DMS79 treated with DMSO at 0.1 percent for 48 hours (cell line): ENCODE data around the gene GPAT3.
"Not testable (repeated sequence)": the region's sequence is repeated elsewhere in the genome, so short reads cannot be mapped to it uniquely, and the experiment has no call there.

Source experiments
- DNase-seq: peaks from one replicate; lab custom pipeline; 2025; lab: John Stamatoyannopoulos, UW

Gene GPAT3

DNA sequence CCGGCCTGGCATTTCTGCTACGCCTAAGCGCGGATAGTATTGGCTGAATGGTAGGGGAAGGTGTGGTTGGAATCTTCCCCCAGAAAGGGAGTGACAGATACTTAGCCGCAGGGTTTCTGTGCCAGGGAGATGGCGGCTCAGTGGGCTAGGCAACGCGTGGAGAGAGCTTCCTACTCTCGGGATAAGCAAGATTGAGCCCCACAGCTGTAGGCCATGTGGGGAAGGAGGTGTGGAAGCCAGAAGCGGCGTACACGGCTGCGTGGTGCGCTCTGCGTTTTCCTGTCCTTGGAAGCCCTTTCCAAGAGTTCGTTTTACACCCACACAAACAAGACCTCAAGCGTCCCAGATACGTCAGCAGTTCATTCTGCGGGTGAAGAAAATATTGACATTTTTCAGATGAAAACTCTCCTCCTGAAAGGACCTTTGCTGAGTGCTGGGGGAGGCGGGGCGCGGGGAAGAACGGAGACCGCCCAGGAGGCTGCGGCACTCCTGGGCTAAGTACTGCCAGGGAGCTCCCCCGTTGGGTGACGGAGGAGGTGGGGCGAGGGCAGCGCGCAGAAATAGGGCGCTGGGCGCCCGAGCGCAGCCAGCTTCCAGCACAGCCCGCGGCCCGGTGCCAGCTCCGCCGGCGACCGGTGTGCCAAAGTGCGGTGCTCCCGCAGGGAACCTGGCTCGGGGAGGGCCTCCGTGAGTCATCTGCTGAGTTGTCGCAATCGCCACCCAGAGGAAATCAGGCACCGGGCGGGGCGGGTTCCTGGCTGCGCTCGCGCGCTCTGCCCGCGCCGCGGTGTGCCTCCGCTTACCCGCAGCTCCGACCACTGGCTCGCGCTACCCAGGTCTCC is at the start of gene GPAT3:
TSS of gene GPAT3 (plus strand) at position 589 of the 842 bp plus-strand sequence. CDS start 515 bp downstream, outside the sequence.
- peak; percentile 29 for DNase-seq

DNA sequence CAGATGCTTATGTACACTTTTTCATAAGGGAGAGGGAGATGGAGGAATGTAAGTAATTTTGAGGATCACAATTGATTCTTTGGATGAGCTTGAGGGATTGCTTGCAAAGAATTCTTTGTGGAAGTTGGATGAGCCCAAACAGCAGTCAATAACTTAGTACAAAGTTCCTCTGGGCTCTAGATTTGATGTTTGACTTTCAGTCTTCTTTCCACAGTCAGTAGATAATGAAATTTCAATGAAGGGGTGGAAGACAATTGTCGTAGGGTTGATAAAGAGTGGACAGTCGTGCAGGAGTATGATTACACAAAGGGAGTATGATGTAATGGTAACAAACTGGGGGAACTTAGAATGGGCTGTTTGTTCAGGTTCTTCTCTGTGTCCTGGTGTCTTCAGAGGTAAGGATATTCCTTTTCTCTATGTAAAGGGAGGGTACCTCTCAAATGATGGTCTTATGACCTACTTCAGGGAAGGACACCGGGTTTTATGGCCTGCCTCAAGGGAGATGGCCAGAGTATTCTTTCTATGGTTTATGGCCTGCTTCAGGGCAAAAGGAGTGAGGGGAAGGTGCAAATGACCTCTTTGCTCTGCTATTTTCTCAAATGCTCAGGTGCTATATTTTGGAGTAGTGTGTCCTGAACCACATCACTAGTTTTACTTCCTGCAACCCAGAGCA is 49.3 kb upstream of the GPAT3 start:
- no peak for DNase-seq

DNA sequence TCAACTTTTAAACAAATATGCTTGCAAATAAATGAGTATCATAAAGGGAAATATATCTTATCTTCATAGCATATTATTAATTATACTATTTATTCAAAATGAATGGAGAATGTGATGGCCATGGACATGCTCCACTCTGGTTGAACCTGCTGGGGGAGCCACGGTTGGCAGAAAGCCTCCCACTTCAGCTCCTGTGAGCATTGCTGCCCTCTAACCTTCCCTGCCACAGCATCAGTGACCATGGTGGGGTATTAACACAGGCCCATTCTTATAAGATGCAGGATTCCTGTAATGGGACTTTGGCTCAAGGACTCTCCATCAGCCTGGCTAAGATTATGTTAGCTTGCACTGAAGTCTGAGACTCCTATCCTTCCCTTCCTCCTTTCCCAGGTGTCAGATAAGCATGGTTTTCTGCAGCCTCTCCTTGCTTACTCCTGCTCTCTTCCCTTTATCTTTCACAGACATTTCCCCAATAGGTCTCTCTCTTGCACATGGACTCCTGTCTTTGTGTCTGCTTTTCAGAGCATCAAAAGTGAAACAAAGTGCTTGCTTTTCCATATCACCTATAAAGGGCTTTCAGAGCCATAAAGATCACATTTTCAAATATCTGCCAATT is 46.1 kb upstream of the GPAT3 start:
- no peak for DNase-seq

DNA sequence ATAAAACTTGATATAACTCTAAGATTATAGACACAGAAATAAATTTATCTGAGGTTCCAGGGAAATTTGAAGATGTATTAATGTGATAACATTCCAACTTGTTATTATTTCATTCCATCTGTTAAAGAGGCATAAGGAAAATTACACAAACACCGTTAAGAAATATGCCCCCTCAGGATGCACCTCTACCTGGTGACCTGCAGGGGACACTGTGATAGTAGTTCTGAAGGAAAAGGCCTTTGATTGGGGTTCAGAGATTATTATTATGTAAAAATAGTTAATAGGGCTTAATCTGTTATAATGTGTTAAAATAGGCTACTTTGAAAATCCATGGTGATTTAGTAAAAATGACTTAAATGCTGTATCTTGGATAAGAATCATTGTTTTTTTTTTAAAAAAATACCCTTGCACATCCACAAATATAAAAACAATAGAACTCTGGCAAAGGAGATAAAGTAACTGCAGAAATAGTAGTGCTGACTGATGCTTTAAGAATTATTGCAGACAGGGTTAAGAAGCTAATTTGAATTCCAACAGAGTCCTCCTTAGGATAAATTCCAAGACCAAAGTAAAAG is 44.9 kb upstream of the GPAT3 start:
- no peak for DNase-seq

DNA sequence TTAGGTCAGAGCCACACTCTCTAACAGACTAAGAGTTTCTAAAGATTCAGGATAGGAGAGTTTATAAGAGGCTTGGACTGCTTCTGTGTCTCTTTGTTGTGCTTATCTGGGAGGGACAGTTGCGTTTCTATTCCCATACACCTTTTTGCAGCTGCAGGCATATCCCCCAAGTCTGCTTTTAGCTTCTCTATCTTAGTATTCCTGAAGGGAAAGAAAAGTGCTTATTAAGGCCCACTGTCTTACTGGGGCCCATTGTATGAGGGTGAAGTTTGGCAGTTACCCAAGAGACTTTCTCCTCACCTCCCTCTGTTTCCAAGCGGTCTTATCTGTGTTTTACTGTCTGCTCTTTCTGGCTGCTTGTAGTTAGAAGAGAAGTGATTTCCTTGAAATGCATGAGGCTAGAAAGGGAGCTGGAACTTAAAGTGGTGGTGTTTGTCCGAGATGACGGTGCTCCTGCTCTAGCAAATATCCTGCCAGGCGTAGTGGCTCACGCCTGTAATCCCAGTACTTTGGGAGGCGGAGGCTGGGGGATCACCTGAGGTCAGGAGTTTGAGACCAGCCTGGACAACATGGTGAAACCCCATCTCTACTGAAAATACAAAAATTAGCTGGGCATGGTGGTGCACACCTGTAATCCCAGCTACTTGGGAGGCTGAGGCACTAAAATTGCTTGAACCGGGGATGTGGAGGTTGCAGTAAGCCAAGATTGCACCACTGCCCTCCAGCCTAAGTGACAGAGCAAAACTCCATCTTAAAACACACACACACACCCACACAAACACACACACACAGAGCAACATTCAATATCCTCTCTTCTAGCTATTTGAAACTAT is 39.6 kb upstream of the GPAT3 start:
- DNase-seq, result not testable (repeated sequence)

DNA sequence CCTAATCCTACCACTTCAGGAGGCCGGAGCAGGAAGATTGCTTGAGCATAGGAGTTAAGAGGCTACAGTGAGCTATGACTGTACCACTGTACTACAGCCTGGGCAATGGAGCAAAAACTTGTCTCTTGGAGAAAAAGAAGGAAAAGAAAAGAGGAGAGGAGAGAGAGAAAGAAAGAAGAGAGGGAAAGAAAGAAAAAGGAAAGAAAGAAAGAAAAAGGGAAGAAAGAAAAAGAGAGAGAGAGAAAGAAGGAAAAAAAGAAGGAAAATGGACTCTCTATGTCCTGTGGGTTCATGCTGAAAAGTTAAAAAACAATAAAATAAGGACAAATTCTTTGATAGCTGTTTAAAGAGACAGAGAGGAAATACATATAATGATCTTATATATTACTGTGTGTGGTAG is 37.7 kb upstream of the GPAT3 start:
- DNase-seq, result no peak

DNA sequence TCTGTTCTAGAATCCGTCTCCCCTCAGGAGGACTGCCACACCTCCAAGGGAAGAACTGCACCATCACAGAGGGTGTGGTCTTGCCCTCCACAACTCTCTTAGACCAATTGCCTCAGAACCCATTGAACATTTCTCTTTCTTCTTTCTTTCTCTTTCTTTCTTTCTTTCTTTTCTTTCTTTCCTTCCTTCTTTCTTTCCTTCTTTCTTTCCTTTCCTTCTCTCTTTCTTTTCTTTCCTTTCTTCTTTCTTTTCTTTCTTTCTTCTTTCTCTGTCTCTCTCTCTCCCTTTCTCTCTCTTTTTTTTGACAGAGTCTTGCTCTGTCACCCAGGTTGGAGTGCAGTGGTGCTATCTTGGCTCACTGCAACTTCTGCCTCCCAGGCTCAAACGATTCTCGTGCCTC is 34.2 kb upstream of the GPAT3 start:
- DNase-seq, result not testable (repeated sequence)

DNA sequence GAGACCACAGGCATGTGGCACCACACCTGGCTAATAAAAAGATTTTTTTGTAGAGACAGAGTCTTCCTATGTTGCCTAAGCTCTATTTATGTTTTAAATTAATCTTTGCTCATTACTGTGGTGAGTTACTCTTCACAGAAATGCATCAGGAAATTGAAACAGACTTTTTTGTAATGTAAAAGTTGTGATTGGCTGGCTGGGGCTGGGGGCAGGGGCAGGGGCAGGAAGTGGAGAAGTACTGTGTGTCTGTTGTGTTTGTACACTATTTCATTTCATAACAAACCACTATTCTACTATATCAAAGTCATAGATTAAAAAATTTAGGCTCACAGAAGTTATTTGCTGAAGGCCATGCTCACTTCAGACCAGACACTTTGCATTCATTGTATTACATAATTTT is 31.9 kb upstream of the GPAT3 start:
- DNase-seq, result no peak

DNA sequence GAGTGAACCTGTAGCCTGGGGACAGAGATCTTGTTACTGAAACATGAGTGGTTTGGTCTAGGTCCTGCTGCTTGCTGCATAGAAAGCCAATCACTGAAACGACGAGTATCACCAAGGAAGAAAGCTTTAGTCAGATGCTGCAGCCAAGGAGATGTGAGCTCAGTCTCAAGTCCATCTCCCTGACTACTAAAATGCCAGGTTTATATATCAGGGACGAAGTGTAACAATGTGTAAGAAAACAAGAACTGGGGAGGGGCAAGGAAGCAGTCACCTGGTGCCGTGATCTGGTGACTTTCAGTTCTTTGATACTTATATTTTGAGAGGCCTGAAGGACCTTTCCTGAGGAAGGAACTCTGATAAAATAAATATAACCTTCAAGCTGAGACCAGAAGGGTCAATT is 31.4 kb upstream of the GPAT3 start:
- no peak for DNase-seq

DNA sequence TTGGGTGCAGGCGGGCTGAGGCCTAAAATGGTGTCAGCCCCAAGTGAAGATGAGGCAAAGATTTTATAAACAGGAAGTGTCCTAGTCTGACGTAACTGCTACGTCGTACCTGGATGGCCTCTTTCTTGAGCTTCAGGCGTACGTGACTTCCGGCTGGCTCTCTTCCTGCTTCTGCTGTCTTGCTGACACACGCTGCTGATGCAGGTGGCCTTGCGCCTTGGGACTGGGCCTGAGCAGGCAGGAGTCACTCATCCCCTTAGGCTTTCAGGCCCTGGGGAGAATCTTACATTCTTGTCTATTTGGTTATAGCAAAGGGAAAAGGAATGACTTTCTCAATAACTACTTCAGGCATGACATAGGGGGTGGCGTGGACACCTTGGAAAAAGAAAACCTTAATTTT is 30.9 kb upstream of the GPAT3 start:
- DNase-seq, result no peak

DNA sequence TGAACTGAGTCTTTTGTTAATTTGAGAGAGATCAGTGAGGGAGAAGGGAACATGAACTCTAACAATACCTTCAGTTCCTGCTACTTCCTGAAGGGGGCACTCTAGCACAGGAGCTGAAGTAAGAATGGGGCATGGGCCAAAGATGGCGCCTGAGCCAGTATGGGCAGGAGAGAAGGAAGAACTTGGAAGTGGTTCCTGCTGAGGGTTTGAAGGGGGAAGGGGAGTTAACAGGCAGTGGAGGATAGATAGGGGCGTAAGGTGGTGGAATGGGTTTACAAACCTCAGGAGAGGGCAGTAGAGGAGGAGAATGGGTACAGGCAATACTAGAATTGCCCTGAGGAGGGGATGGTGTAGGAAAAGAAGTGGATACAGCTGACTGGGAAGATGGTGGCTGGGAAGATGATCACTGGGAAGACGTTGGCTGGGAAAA is 26.7 kb upstream of the GPAT3 start:
- DNase-seq, result not testable (repeated sequence)

DNA sequence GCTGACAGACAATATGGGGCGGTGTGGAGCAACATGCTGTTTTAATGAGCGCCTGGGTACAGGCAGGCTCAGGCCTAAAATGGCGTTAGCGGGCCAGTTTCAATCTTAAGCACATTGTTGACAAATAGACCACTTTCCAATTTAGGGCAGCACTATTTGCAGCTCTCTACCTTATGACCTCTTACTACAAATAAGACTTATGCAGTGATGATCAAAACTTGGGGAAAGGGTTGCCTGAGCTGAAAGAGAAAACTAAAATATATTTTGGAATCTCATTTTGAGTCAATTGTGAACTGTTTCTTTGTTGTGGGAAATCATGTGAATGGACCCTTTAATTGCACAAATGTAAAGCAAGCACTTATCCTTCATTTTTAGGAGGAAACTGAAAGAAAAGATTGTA is 25.5 kb upstream of the GPAT3 start:
- no peak for DNase-seq

DNA sequence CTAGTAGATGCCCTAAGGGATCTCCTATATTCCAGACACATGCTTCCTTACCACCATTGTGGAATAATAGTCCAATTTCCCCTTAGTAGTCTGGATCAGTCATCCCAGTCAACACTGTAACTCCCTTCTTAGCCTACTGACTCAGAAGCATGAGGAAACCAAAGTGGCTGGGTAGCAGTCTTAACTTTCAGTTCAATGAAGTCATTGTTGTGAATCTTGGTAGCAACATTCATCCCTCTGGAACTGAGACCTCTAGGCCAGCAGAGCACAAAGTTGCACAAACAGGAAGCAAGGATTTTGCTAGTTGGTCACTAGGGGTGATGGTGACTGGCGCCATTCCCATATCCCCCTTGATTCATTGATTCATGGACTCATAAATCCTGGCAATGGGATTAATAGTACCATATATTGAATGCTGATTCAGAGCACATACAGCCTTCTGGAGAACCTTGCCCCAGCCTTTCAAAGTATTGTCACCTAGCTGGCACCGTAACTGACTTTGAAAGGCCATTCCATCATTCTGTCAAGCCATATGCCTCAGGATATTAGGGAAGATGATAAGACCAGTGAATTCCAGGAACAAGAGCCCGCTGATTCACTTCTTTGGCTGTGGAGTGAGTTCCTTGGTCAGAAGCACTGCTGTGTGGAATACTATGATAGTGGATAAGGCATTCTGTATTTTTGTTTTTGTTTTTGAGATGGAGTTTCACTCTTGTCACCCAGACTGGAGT is 19.7 kb upstream of the GPAT3 start:
- DNase-seq, result no peak

DNA sequence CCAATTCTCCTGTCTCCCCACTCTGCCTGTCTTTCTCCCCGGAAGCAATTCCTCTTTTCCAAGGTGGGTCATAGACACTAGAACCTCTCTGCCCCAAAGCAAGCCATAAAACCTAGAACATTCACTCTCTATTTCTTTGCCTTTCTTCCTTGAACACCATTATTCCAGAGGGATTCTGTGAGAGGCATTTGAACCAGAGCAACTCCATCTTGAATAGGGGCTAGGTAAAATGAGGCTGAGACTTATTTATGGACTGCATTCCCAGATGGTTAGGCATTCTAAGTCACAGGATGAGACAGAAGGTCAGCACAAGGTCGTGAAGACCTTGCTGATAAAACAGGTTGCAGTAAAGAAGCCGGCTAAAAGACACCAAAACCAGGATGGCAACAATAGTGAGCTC is 13.7 kb upstream of the GPAT3 start:
- DNase-seq, result no peak

DNA sequence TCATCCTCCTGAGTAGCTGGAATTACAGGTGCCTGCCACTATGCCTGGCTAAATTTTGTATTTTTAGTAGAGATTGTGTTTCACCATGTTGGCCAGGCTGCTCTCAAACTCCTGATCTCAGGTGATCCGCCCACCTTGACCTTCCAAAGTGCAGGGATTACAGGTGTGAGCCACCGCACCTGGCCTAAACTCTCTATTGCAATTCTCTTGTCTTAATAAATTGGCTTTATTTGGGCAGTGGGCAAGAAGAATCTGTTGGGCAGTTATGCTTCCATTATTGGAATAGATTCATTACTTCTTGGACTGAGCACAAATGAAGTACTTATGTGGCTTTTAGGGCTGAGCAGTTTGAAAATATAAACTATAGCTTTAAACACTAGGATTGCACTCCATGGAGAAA is 8.2 kb upstream of the GPAT3 start:
- no peak for DNase-seq

DNA sequence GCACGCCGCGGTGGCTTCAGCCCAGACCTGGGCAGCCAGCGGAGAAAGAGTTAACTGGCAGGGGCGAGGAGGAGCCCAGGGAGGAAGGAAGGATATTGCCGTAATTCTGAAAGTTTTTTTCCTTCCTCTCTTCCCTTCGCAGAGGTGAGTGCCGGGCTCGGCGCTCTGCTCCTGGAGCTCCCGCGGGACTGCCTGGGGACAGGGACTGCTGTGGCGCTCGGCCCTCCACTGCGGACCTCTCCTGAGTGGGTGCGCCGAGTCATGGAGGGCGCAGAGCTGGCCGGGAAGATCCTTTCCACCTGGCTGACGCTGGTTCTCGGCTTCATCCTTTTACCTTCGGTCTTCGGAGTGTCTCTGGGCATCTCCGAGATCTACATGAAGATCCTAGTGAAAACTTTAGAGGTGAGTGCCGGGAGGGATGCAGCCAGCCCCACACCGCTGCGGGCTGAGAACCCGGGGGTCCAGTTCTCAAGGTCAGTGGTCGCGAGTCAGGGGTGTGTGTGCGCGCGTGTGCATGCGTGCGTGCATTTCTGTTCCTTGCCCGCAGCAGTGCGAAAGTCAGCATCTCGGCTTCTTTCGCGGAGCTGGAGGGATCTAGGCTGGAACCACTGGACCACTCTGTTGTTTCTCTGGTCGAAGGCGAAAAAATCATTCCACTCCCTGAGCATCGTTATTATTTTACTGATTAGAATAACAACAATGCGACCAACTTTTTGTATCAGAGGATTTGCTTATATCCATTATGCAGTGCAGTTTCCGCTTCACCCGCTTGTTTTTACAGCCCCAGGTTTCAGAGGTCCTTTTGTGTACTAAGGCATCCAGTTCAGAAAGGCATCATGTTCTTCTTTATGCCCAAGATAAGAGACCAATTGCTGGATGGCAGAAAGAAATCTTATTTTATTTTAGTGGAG is 709 bp downstream of the GPAT3 start:
- no peak for DNase-seq

DNA sequence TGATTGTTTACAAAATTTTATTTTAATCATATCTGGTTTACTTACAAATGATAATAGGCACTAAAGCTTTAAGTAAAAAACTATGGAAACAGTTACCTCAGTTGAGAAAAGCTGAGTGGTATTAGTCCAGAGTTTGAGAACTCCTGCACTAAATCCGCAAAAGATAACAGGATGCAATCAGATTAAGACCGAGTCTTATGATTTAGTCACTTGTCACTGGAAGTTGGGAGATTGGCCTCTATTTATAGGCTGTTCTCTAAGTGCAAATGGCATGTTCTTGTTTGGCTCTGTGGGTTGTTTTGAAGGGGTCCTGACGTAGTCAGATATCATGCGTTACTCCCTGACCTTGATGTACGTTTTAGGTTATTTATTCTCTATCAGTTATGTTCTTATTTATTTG is 6.3 kb downstream of the GPAT3 start:
- no peak for DNase-seq

DNA sequence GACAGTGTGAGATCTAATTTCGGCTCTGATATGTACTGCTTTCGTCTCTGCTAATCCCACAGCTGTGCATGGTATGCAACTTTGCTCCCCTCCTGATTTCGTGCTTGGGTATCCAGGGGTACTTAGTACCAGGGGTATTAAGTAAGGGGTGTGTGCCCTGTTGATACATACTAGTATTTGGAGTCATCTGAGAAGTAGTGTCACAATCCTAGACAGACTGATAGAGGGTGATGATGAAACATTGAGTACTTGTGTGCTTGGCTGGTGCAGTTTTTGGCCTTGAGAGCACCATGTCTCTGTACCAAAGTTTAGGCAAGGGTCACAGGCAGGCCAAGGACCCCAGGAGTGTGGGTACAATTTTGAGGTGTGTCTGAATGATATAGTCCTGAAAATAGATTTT is 10.9 kb downstream of the GPAT3 start:
- no peak for DNase-seq

DNA sequence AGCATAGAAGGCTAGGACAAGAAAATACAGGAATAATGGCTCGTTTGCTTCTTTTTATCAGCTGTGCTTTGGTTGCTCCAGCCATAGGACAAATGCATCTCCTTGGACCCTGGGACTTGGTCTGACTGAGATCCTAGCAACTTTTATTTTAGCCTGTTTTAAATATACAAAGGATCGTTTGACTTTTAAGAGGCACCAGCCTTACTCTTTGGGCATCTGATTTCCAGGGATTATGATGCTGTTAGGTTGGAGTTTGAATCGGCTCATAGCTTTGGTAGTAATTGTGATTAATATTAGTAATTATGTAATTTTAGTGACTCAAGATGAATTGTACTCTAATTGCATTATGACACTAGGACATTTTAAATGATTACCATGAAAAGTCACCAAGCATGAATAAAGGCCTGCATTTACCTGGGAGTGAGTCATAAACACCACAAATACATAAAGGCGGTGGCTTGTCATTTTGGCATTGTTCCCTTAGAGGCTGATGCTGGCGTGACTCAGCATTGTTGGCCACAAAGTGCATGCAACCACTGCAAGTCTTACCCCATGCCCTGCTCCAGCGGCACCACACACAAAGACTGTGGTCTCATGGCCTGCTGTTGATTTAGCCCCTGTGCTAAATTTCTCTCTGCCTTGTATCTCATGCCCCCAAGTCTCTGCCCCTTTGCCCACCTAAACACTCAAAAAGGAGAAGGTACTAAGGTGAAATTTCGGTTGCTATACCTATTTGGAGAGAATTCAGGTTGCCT is 12.4 kb downstream of the GPAT3 start:
- peak; percentile 87 for DNase-seq
